HEK293 (cell line): ENCODE results near the gene MTERF4.

Experiments used
- CTCF ChIP-seq: fragments of 450-650 bp; formaldehyde crosslinking; IDR thresholded peaks from 2 replicates; pipeline ENCODE4 v1.5.1; 2016; ENCODE audit warnings: missing biosample characterization, missing genetic modification characterization
- ELK4 ChIP-seq: IDR thresholded peaks from 2 replicates; pipeline ENCODE4 v1.6.1; 2011; ENCODE audit warnings: mild to moderate bottlenecking, low read depth, low read length, borderline replicate concordance
- PBX3 ChIP-seq: sonication (generic); formaldehyde crosslinking; IDR thresholded peaks from 2 replicates; pipeline ENCODE4 v1.8.1; 2022; ENCODE audit warnings: mild to moderate bottlenecking, moderate library complexity, missing genetic modification reagents
- PRDM1 ChIP-seq: fragments of 450-650 bp; formaldehyde crosslinking; IDR thresholded peaks from 2 replicates; pipeline ENCODE4; 2016; ENCODE audit warnings: missing biosample characterization, missing genetic modification characterization
- SCRT1 ChIP-seq: fragments of 450-650 bp; formaldehyde crosslinking; IDR thresholded peaks from 2 replicates; pipeline ENCODE4 v1.5.1; 2016; ENCODE audit warnings: missing biosample characterization, missing genetic modification characterization, borderline replicate concordance
- ZBTB20 ChIP-seq: fragments of 450-650 bp; formaldehyde crosslinking; IDR thresholded peaks from 2 replicates; pipeline ENCODE4 v1.5.1; 2016; ENCODE audit warnings: missing biosample characterization, missing genetic modification characterization
- ZBTB21 ChIP-seq: fragments of 450-650 bp; formaldehyde crosslinking; IDR thresholded peaks from 2 replicates; pipeline ENCODE4 v1.5.1; 2017; ENCODE audit warnings: missing biosample characterization, missing genetic modification characterization
- ZNF174 ChIP-seq: fragments of 450-650 bp; formaldehyde crosslinking; IDR thresholded peaks from 2 replicates; pipeline ENCODE4 v1.5.0; 2017; ENCODE audit warnings: missing biosample characterization, mild to moderate bottlenecking, missing genetic modification characterization
- ZNF23 ChIP-seq: fragments of 450-650 bp; formaldehyde crosslinking; IDR thresholded peaks from 2 replicates; pipeline ENCODE4 v1.5.1; 2016; ENCODE audit warnings: missing biosample characterization, missing genetic modification characterization, borderline replicate concordance
- ZNF24 ChIP-seq: fragments of 450-650 bp; formaldehyde crosslinking; IDR thresholded peaks from 2 replicates; pipeline ENCODE4 v1.5.1; 2016; ENCODE audit warnings: missing biosample characterization, missing genetic modification characterization
- ZNF391 ChIP-seq: fragments of 450-650 bp; formaldehyde crosslinking; IDR thresholded peaks from 2 replicates; pipeline ENCODE4 v1.5.1; 2016; ENCODE audit warnings: low read depth, missing biosample characterization, missing genetic modification characterization, borderline replicate concordance
- ZNF513 ChIP-seq: fragments of 450-650 bp; IDR thresholded peaks from 2 replicates; pipeline ENCODE4 v1.5.1; 2018; ENCODE audit warnings: missing biosample characterization, missing genetic modification characterization
- ZNF670 ChIP-seq: fragments of 450-650 bp; formaldehyde crosslinking; IDR thresholded peaks from 2 replicates; pipeline ENCODE4 v1.5.1; 2016; ENCODE audit warnings: missing biosample characterization, missing genetic modification characterization, low read depth
- ZSCAN18 ChIP-seq: fragments of 450-650 bp; formaldehyde crosslinking; IDR thresholded peaks from 2 replicates; pipeline ENCODE4 v1.5.1; 2016; ENCODE audit warnings: missing biosample characterization, missing genetic modification characterization

- TF ChIP-seq PBX3 (CRISPR knock-in tag) (no peak), CTCF (tag by site-specific recombination) (no peak), ZBTB20 (tag by site-specific recombination) (no peak), ZSCAN18 (tag by site-specific recombination) (no peak), PRDM1 (no peak), ZNF24 (no peak), SCRT1 (tag by site-specific recombination) (no peak), ZBTB21 (no peak), ZNF23 (tag by site-specific recombination) (no peak), ELK4 (no peak), ZNF174 (no peak), ZNF391 (no peak), ZNF513 (no peak), ZNF670 (tag by site-specific recombination) (no peak)
Measured at GRCh38 chr2:241139531-241140444, 37.7 kb upstream of the MTERF4 start.
